ENCODE measurements around the gene DBNDD1.

- TF ChIP-seq, protein P1, sequence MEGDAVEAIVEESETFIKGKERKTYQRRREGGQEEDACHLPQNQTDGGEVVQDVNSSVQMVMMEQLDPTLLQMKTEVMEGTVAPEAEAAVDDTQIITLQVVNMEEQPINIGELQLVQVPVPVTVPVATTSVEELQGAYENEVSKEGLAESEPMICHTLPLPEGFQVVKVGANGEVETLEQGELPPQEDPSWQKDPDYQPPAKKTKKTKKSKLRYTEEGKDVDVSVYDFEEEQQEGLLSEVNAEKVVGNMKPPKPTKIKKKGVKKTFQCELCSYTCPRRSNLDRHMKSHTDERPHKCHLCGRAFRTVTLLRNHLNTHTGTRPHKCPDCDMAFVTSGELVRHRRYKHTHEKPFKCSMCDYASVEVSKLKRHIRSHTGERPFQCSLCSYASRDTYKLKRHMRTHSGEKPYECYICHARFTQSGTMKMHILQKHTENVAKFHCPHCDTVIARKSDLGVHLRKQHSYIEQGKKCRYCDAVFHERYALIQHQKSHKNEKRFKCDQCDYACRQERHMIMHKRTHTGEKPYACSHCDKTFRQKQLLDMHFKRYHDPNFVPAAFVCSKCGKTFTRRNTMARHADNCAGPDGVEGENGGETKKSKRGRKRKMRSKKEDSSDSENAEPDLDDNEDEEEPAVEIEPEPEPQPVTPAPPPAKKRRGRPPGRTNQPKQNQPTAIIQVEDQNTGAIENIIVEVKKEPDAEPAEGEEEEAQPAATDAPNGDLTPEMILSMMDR (IDR thresholded peaks at IDR 0.05), result no peak
- TF ChIP-seq POLR2A (IDR thresholded peaks at IDR 0.05), result no peak
These were observed 8.4 kb downstream of the DBNDD1 start for GRCh38 chr16:90010676-90011507.

All from thyroid gland (tissue), 4 donors.